ENCODE results near the gene PFDN6. TPM values are rescaled to one million over a fixed set of nuclear protein-coding genes. Genes with fewer than 3 reads are reported as not detected.
A peak's percentile ranks its signal among the peaks of the same experiment; 100 is the strongest.

PFDN6 gene
- total RNA-seq, 1 donor from 2014 or later, result 9.1 TPM

- Histone ChIP-seq H3K4me1 (peaks cover 28% of the 10 kb centered on the region), H3K27ac (no peak overlapping the region), H3K4me3 (peak overlapping the region; percentile 63 to 81), H3K36me3 (peaks cover 0 to 31% of the 10 kb centered on the region in 2 donors), H3K9me3 (no peaks in the 10 kb centered on the region), H3K27me3 (no peaks in the 10 kb centered on the region)
- DNase-seq (ENCODE audit: extremely low spot score in 2 of 2), result no peak
- TF ChIP-seq POLR2AphosphoS5 (IDR thresholded peaks at IDR 0.05; ENCODE audit: insufficient read depth in 1 of 2, low read depth in 1 of 2), result no peak
- no peak for TF ChIP-seq POLR2A (IDR thresholded peaks at IDR 0.05)
- no peak for TF ChIP-seq CTCF (IDR thresholded peaks at IDR 0.05)
- intact Hi-C loops (cut with DNase I), result no loop called here
Observed at GRCh38 chr6:33290459-33290858, 1.1 kb downstream of the PFDN6 start.

- Histone ChIP-seq H3K4me1 (peaks cover 36% of the 10 kb centered on the region), H3K27me3 (no peaks in the 10 kb centered on the region), H3K4me3 (no peak overlapping the region), H3K36me3 (peaks cover 0 to 45% of the 10 kb centered on the region in 2 donors), H3K9me3 (no peaks in the 10 kb centered on the region), H3K27ac (no peak overlapping the region)
- intact Hi-C loops (cut with DNase I), result no loop called here
- DNase-seq (ENCODE audit: extremely low spot score in 2 of 2), result no peak
- TF ChIP-seq POLR2AphosphoS5 (IDR thresholded peaks at IDR 0.05; ENCODE audit: insufficient read depth in 1 of 2, low read depth in 1 of 2) (no peak), CTCF (IDR thresholded peaks at IDR 0.05) (no peak), POLR2A (IDR thresholded peaks at IDR 0.05) (no peak)
Observed at GRCh38 chr6:33292996-33293682, 3.7 kb downstream of the PFDN6 start.

- H3K4me3 ChIP-seq, result no peak overlapping the region
- no peak overlapping the region for H3K27ac ChIP-seq
- TF ChIP-seq POLR2A (IDR thresholded peaks at IDR 0.05), result no peak
- TF ChIP-seq CTCF (IDR thresholded peaks at IDR 0.05), result no peak
- no peak for TF ChIP-seq POLR2AphosphoS5 (IDR thresholded peaks at IDR 0.05; ENCODE audit: insufficient read depth in 1 of 2, low read depth in 1 of 2)
- DNase-seq (ENCODE audit: extremely low spot score in 2 of 2), result no peak
- no peaks in the 10 kb centered on the region for H3K27me3 ChIP-seq
- no peaks in the 10 kb centered on the region for H3K9me3 ChIP-seq
- peaks cover 0 to 45% of the 10 kb centered on the region in 2 donors for H3K36me3 ChIP-seq
- intact Hi-C loops (cut with DNase I), result no loop called here
- H3K4me1 ChIP-seq, result peaks cover 31% of the 10 kb centered on the region
Observed at GRCh38 chr6:33294086-33294823, 4.9 kb downstream of the PFDN6 start.

- Histone ChIP-seq H3K27me3 (no peaks in the 10 kb centered on the region), H3K4me3 (no peak overlapping the region), H3K27ac (no peak overlapping the region), H3K36me3 (peaks cover 0 to 45% of the 10 kb centered on the region in 2 donors), H3K4me1 (peaks cover 30% of the 10 kb centered on the region), H3K9me3 (no peaks in the 10 kb centered on the region)
- intact Hi-C loops (cut with DNase I), result no loop called here
- no peak for TF ChIP-seq POLR2A (IDR thresholded peaks at IDR 0.05)
- no peak for TF ChIP-seq POLR2AphosphoS5 (IDR thresholded peaks at IDR 0.05; ENCODE audit: insufficient read depth in 1 of 2, low read depth in 1 of 2)
- TF ChIP-seq CTCF (IDR thresholded peaks at IDR 0.05), result no peak
- no peak for DNase-seq (ENCODE audit: extremely low spot score in 2 of 2)
Observed at GRCh38 chr6:33295621-33296369, 6.4 kb downstream of the PFDN6 start.
